K562 (cell line): ENCODE measurements around the gene BEND5.

Source experiments
- ZFP30 ChIP-seq: fragments of 250-450 bp; sonication (Bioruptor Pico); IDR thresholded peaks from 2 replicates; pipeline ENCODE4 v1.8.0; 2022; ENCODE audit warnings: moderate library complexity, mild to moderate bottlenecking, inconsistent platforms, borderline replicate concordance
- ZZZ3 ChIP-seq: fragments of 450-650 bp; IDR thresholded peaks from 2 replicates; pipeline ENCODE4 v1.6.1; 2016; ENCODE audit warnings: antibody characterized with exemption, mild to moderate bottlenecking, moderate library complexity
- TF ChIP-seq, protein P1 (sequence below): IDR thresholded peaks from 3 replicates; pipeline ENCODE4 v1.6.1; 2011; ENCODE audit warnings: borderline replicate concordance, mild to moderate bottlenecking; ENCODE audit not compliant: insufficient read length, insufficient read depth
- TF ChIP-seq, protein P2 (sequence below), 3 experiments: IDR thresholded peaks in 2 of 3; conservative IDR thresholded peaks in 1 of 3; 2 replicates each; pipeline ENCODE4 v1.5.1; 2011 to 2012; ENCODE audit warnings: low read length in 3 of 3, mild to moderate bottlenecking in 3 of 3, control low read depth in 2 of 3, improper control_type of control experiment in 1 of 3, inconsistent platforms in 1 of 3, low read depth in 1 of 3, mixed read lengths in 1 of 3, moderate library complexity in 1 of 3; ENCODE audit not compliant: insufficient read depth in 2 of 3

DNA sequence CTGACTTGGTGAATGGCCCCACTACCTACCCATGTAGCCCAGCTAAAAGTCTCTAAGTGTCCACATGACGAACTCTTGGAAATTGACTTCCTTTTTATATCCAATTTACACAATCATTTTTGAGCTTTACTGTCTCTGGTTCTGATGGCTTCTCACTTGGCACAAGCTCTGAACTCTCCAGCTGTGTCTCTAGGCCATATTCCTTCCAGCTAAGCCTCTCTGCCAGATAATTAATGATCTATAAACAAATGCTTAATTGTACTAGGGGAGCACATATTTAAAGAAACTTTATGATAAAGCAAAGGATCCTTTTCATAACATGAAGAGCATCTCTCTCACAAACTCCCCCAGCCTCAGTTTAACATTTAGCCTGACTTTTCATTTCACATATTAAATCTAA lies 16.3 kb upstream of the BEND5 start:
- TF ChIP-seq ZFP30 (no peak), ZZZ3 (no peak)
- TF ChIP-seq, protein P1, sequence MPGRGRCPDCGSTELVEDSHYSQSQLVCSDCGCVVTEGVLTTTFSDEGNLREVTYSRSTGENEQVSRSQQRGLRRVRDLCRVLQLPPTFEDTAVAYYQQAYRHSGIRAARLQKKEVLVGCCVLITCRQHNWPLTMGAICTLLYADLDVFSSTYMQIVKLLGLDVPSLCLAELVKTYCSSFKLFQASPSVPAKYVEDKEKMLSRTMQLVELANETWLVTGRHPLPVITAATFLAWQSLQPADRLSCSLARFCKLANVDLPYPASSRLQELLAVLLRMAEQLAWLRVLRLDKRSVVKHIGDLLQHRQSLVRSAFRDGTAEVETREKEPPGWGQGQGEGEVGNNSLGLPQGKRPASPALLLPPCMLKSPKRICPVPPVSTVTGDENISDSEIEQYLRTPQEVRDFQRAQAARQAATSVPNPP: no peak
- TF ChIP-seq, protein P2, sequence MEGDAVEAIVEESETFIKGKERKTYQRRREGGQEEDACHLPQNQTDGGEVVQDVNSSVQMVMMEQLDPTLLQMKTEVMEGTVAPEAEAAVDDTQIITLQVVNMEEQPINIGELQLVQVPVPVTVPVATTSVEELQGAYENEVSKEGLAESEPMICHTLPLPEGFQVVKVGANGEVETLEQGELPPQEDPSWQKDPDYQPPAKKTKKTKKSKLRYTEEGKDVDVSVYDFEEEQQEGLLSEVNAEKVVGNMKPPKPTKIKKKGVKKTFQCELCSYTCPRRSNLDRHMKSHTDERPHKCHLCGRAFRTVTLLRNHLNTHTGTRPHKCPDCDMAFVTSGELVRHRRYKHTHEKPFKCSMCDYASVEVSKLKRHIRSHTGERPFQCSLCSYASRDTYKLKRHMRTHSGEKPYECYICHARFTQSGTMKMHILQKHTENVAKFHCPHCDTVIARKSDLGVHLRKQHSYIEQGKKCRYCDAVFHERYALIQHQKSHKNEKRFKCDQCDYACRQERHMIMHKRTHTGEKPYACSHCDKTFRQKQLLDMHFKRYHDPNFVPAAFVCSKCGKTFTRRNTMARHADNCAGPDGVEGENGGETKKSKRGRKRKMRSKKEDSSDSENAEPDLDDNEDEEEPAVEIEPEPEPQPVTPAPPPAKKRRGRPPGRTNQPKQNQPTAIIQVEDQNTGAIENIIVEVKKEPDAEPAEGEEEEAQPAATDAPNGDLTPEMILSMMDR (IDR thresholded peaks at IDR 0.05 in 2 of 3, conservative IDR thresholded peaks at IDR 0.05 in 1 of 3; ENCODE audit: insufficient read depth in 2 of 3, low read depth in 1 of 3, low read length in 3 of 3): no peak
